Measurements from ENCODE around the gene CACNB4. TPM values are rescaled to one million over a fixed set of nuclear protein-coding genes. Genes with fewer than 3 reads are reported as not detected.

CACNB4 gene
- total and polyA plus RNA-seq, 10 of the 15 experiments (the other 5 are each of a cell fraction or from before 2014, with no cell fraction given): 2.0 to 21.6 (median 9.3) TPM

DNA sequence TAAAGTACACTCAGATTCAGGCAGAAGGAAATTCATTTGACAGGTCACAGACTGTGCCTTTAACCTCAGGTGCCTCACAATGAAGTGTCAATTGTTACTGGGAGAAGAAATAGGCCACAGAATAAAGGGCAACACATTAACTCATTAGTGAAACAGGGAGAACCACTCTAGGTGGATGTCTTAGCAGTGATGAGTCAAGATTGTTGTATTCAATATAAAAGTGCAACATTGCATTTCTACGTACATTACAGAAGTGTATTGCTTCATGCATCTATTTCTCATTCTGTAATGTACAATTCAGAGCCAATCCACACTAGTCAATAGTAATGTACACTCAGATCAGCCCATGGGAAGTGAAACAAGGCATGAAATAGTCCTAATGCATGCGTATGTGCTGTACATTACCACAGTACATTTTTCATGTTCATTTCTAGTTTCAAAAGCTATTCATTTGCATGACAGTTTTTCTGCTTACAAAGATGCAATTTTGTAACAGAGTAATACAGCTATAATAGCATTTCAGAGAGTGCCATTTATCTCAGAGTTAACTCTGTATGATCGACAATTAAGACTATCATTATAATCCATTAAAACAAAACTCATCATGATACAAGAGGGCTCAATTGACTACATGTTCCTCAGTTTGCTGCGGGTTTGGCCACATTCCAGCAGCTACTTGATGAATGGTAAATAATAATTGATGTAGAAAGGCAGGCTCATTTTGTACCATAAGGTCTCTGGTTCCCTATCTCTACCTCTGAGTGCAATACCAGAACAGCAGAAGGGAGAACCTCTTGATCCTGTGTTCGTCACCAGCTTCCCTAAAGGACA is 258.4 kb downstream of the CACNB4 start (continued):
- TF ChIP-seq, protein P1, sequence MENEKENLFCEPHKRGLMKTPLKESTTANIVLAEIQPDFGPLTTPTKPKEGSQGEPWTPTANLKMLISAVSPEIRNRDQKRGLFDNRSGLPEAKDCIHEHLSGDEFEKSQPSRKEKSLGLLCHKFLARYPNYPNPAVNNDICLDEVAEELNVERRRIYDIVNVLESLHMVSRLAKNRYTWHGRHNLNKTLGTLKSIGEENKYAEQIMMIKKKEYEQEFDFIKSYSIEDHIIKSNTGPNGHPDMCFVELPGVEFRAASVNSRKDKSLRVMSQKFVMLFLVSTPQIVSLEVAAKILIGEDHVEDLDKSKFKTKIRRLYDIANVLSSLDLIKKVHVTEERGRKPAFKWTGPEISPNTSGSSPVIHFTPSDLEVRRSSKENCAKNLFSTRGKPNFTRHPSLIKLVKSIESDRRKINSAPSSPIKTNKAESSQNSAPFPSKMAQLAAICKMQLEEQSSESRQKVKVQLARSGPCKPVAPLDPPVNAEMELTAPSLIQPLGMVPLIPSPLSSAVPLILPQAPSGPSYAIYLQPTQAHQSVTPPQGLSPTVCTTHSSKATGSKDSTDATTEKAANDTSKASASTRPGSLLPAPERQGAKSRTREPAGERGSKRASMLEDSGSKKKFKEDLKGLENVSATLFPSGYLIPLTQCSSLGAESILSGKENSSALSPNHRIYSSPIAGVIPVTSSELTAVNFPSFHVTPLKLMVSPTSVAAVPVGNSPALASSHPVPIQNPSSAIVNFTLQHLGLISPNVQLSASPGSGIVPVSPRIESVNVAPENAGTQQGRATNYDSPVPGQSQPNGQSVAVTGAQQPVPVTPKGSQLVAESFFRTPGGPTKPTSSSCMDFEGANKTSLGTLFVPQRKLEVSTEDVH (IDR thresholded peaks at IDR 0.05; ENCODE audit: low read depth, partially characterized antibody): no peak
- TF ChIP-seq, protein P2, sequence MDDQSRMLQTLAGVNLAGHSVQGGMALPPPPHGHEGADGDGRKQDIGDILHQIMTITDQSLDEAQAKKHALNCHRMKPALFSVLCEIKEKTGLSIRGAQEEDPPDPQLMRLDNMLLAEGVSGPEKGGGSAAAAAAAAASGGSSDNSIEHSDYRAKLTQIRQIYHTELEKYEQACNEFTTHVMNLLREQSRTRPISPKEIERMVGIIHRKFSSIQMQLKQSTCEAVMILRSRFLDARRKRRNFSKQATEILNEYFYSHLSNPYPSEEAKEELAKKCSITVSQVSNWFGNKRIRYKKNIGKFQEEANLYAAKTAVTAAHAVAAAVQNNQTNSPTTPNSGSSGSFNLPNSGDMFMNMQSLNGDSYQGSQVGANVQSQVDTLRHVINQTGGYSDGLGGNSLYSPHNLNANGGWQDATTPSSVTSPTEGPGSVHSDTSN (IDR thresholded peaks at IDR 0.05; ENCODE audit: insufficient replicate concordance, low read depth, low read length): no peak
- TF ChIP-seq SREBF1 (IDR thresholded peaks at IDR 0.05; ENCODE audit: low read length): no peak

DNA sequence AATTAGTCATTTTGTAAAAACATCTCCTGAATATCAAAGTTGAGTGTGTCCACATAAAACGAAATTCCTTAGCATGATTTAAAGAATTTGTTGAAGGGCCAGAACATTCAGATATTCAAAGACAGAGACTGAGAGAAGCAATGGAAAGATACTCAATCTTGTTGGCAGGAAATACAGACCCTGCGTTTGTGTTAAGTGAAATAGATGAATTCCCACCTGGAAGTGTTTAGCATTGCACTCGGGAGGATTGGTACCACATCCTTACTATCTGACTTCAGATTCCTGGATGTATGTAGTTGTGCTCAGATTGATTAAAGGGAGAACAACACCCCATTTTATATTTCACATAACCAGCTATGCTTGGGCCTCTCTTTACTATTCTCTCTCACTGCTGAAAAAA is 260.9 kb downstream of the CACNB4 start:
- Histone ChIP-seq H3K79me2 (ENCODE audit: control insufficient read depth, insufficient read depth, low read length) (no peaks in the 10 kb centered on the region), H3K36me3 (ENCODE audit: control insufficient read depth in 2 of 2, insufficient read depth in 2 of 2, low read length in 1 of 2) (no peaks in the 10 kb centered on the region), H3K4me2 (ENCODE audit: control insufficient read depth, insufficient read depth) (no peak overlapping the region), H3K4me1 (ENCODE audit: control insufficient read depth, insufficient read depth, low read length) (peaks cover 39% of the 10 kb centered on the region), H3K9ac (ENCODE audit: control insufficient read depth, insufficient read depth, low read length) (no peak overlapping the region), H3K27me3 (replicated peaks in 1 of 2; ENCODE audit: control insufficient read depth in 2 of 2, insufficient read depth in 2 of 2, low read length in 1 of 2) (no peaks in the 10 kb centered on the region), H2AFZ (ENCODE audit: control insufficient read depth, low read depth, low read length) (no peak overlapping the region), H3K27ac (ENCODE audit: control insufficient read depth, insufficient read depth) (no peak overlapping the region), H4K20me1 (ENCODE audit: control insufficient read depth, insufficient read depth) (no peaks in the 10 kb centered on the region), H3K4me3 (no peak overlapping the region), H3K9me3 (replicated peaks; ENCODE audit: control insufficient read depth, insufficient read depth, low read length) (no peaks in the 10 kb centered on the region)
- FAIRE-seq (no peak), ATAC-seq (no peak), DNase-seq (ENCODE audit: low read depth, low spot score) (no peak)
- CTCF ChIA-PET: interaction anchor here (1.4 to 2.2 kb wide), 3 partner anchors 9 to 187 kb away, joined by 3 to 5 read pairs (median 5); partner anchors contain the start of gene ARL5A
- SMC1A ChIA-PET (ENCODE audit: uncharacterized antibody, unreplicated experiment): interaction anchor here (0.6 kb wide), 1 partner anchor 8 kb away, joined by 3 read pairs; no protein-coding TSS in a partner anchor
- intact Hi-C loops (cut with micrococcal nuclease; ENCODE audit: unreplicated experiment): no loop called here
- in situ Hi-C loops (cut with MboI): no loop called here
- BruUV-seq (replicated peaks): no TSS peak
- POLR2A ChIA-PET: interaction anchor here (1.8 kb wide), 1 partner anchor 9 kb away, joined by 7 read pairs; the partner anchor contains the start of gene ARL5A
- RAD21 ChIA-PET (ENCODE audit: unreplicated experiment): interaction anchor here (1.0 kb wide), 1 partner anchor 13 kb away, joined by 4 read pairs; no protein-coding TSS in a partner anchor
- WGBS (ENCODE audit: insufficient coverage, insufficient replicate concordance, low lambda C conversion rate, missing lambda C conversion rate): 61% methylated on average over 3 of the region's 3 CpGs
- no peak for TF ChIP-seq ZNF24 (IDR thresholded peaks at IDR 0.05)
- no peak for TF ChIP-seq STAT1 (conservative IDR thresholded peaks at IDR 0.05)
- TF ChIP-seq RCOR1 (conservative IDR thresholded peaks at IDR 0.05; ENCODE audit: low read depth, low read length): no peak
- TF ChIP-seq, protein P3, sequence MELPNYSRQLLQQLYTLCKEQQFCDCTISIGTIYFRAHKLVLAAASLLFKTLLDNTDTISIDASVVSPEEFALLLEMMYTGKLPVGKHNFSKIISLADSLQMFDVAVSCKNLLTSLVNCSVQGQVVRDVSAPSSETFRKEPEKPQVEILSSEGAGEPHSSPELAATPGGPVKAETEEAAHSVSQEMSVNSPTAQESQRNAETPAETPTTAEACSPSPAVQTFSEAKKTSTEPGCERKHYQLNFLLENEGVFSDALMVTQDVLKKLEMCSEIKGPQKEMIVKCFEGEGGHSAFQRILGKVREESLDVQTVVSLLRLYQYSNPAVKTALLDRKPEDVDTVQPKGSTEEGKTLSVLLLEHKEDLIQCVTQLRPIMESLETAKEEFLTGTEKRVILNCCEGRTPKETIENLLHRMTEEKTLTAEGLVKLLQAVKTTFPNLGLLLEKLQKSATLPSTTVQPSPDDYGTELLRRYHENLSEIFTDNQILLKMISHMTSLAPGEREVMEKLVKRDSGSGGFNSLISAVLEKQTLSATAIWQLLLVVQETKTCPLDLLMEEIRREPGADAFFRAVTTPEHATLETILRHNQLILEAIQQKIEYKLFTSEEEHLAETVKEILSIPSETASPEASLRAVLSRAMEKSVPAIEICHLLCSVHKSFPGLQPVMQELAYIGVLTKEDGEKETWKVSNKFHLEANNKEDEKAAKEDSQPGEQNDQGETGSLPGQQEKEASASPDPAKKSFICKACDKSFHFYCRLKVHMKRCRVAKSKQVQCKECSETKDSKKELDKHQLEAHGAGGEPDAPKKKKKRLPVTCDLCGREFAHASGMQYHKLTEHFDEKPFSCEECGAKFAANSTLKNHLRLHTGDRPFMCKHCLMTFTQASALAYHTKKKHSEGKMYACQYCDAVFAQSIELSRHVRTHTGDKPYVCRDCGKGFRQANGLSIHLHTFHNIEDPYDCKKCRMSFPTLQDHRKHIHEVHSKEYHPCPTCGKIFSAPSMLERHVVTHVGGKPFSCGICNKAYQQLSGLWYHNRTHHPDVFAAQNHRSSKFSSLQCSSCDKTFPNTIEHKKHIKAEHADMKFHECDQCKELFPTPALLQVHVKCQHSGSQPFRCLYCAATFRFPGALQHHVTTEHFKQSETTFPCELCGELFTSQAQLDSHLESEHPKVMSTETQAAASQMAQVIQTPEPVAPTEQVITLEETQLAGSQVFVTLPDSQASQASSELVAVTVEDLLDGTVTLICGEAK (IDR thresholded peaks at IDR 0.05; ENCODE audit: borderline replicate concordance): no peak
